GM21515 (cell line): ENCODE measurements around the gene CCN2.
"Not testable (repeated sequence)": the region's sequence is repeated elsewhere in the genome, so short reads cannot be mapped to it uniquely, and the experiment has no call there.

Source experiments
- ATAC-seq: cut with Tn5 transposase; IDR thresholded peaks from one replicate; pipeline ENCODE4 v1.9.1; 2021; ENCODE audit not compliant: unreplicated experiment

CCN2 gene

DNA sequence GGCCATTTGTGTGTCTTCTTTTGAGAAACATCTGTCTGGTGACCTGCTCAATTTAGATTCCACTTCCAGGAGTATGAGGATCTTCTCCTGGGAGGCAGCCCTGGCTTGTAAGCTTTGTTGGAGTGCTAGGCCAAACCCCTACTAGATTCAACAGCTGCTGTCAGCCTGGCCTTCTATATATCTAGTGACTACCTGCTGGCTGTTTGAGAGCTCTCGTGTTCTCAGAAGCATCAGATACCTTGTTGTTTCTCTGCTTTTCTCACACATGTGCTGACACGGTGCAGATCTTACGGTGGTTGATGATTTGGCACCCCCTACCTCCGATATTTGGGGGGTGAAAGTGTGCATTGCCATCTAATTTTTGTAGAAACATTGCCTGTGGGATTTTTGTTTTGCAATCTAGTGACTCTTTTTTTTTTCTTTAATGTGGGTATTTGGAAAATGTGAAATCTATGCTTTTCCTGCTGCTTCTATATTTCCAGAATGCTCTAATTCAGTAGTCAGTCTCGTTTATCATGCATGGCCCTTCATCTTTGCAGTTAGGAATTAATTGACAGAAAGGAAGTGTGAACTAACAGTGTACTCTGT, 4.7 kb downstream of the CCN2 start:
- no peak for ATAC-seq

DNA sequence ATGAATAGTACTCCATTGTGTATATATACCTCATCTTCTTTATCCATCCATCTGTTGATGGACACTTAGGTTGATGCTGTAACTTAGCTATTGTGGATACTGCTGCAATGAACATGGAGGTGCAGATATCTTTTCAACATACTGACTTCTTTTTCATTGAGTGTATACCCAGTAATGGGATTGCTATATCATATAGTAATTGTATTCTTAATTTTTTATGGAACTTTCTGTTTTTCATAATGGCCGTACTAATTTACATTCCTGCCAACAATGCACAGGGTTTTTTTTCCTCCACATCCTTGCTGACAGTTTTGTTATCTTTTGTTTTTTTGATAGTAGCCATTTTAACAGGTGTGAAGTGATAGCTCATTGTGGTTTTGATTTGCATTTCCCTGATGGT, 5.2 kb downstream of the CCN2 start:
- ATAC-seq, result no peak

DNA sequence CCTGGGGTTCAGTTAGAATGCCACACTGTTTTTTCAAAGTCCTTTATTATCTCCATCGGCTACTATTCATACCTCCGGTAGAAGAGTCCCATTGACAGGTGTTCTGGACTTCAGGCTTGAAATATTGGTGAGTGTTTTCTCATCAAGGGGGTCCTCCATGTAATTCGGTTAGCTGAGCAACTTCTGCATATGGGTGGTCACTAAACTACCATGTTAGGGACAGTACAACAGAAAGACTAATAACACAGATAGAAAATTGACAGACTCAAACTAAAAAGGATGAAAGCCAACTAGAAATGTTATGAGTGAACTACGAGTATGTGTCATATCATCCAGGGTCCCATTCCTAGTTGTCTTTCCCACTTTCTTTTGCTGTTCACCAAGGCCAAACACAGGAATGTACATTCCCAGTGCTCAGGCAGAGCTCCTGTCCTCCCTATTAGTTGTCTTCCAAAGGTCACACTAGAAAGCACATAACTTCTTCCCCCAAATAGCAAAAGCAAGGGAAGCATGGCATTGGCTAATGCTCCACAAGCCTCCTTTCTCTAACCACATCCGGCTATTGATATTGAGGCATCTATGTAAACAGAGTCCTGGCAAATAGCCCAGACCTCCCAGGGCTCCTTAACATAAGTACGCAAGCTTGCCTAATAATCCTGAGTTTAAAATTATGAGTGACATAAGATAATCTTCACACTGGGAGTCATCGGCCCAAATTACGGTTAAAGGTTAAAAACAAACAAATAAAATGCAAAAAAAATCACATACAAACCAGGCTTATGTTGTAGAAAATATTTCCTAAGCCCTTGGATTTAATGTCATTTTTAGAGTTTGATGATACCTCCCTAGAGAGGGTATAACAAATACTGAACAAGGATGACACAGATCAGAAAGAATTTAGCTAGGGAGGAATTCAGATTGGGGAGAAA, 13.2 kb downstream of the CCN2 start:
- ATAC-seq, result no peak

DNA sequence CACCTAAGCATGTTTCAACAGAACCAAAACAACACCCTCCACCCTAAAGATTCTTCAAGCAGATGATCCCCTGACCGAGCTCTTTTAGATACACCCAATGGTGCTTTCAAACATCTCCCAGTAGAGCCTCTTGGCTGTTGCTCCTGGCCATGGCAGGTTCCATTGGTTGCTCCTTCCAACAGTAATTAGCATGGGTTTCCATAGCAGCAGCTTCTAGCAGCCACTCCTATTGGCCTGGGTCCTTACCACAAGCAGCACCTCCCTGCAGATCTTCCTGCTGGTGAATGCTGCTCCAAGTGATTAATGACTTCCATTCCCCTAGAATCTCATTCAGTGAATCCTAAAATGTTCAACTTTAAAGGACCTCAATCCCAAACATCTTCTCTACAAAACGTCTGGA, 13.9 kb downstream of the CCN2 start:
- no peak for ATAC-seq

DNA sequence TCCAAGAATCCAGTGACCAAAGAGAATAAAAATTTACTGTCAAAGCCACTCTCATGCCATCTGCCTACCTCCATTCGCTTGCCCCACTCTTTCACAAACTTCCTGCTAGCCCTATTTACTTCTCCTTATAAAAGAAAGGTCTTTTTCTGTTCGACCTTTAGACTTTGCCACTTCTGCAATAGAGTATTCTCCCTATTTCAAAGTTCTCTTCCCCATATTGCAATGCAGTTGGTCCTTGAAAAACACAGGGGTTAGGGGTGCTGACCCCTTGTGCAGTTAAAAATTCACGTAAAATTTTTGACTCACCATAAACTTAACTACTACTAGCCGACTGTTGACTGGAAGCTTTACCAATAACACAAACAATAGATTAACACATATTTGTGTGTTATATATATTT, 15.0 kb downstream of the CCN2 start:
- ATAC-seq, result no peak

DNA sequence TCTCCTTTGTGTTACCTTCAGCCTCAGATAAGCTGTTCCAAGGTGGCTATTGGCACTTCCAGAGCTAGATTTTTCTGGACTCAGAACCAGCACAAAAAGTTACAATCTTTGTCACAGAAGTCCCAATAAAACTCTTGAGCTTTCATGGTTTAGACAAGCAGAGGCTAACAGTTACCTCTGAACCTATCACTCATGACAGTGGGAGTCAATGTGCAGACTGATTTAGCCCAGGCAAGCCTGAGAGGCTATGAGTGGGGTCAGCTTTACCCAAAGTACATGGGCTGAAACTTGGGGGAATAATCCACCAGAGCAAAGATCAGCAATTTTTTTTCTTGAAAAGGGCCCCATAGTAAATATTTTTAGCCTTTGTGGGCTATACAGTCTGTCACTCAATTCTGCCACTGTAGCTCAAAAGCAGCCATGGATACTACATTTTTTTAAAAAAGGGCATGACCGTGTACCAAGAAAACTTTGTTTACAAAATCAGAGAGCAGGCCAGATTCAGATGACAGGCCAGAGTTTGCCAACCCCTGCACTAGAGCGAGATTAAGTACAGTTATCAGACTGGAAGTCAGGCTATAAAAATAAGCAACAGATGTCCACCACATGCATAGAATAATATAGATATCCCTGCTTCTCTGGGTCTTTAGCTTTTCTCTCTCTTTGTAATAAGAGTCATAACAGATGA, 20.0 kb downstream of the CCN2 start:
- ATAC-seq, result no peak

DNA sequence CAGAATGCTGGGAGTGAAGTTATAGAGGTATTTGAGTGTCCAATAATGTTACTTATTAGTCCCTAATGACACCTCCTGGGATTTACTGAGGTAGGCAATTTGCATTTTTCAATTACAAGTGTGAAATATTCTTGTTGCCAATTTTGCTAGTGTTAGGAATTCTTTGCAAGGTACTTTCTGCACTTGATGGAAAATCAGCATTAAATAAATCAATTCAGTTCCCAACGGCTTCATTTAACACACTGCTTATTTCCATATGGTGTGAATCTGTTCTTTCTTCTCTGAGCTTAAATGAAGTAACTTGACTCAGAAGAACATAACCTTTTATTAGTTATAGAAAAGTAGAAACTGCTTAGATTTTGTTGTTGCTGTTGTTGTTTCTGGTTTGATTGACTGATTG, 21.2 kb downstream of the CCN2 start:
- ATAC-seq, result no peak

DNA sequence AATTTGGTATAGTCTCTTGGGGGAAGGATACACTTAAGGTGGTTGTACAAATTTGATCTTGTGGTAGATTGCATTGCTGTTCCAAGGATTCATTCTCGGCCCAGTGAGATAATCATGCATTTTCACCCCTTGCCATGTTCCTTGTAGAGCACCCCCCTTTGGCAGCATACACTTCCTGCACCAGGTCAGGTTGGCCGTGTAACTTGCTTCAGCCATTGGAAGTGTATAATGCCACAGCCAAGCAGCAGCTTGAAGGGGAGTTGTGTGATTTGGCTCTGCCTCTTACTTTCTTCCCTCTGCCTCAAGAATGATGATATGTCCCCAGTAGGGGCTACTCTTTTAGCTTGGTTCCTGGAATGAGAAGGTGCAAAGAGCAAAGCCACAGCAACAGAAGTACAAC, 21.9 kb downstream of the CCN2 start:
- ATAC-seq, result no peak

DNA sequence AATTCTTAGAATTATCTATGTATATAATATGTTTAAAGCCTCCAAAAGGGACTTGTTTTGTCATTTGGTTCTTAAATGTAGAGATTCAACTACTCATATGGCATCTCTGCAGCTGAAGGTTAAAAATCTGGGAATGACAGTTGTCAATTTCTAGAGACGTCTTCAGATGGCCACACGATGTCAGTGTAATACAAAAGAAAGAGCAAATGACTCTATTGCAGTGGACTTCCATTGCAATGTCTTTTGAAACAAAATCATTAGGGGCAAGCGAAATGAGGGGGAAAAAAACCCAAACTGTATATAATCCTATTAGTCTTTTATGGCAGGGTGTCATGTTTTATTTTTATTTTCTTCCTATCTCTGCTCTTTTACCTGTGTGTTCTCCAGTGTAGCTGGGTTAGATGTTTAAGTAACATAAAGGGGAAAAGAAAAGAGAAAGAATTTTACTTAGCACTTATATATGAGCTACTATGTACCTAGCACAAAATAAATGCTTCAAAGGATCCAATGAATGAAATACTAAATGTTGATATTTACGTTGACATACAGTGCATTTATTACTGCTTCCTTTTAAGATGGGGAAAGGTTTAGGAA, 26.2 kb downstream of the CCN2 start:
- no peak for ATAC-seq

DNA sequence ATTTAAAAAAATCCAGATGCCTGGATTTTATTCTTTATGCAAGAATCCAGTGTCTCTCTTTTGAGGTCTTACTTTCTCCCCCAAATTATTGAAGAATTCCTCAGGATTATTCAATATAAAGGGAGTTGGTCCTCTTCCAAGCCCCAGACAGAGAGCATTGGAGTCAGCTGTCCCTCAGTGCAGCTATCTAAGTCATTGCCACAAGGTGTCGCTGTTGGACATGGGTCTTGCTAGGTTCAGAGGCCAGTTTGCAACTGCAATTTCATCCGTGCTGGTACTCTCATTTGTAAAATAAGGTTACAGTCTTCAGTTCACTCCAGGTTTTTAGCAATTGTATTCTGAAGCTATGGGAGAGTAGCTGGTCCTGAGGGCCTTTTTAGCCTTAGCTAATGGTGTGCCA, 27.8 kb downstream of the CCN2 start:
- ATAC-seq, result no peak

DNA sequence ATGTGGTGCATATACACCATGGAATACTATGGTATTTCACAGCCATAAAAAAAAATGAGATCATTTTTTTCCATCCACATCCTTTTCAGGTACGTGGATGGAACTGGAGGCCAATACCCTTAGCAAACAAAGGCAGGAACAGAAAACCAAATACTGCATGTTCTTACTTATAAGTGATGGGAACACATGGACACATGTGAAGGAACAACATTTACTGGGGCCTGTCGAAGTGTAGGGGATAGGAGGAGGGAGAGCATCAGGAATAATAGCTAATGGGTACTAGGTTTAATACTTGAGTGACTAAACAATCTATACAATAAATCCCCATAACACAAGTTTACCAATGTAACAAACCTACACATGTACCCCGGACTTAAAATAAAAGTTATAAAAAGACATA, 30.5 kb downstream of the CCN2 start:
- no peak for ATAC-seq

DNA sequence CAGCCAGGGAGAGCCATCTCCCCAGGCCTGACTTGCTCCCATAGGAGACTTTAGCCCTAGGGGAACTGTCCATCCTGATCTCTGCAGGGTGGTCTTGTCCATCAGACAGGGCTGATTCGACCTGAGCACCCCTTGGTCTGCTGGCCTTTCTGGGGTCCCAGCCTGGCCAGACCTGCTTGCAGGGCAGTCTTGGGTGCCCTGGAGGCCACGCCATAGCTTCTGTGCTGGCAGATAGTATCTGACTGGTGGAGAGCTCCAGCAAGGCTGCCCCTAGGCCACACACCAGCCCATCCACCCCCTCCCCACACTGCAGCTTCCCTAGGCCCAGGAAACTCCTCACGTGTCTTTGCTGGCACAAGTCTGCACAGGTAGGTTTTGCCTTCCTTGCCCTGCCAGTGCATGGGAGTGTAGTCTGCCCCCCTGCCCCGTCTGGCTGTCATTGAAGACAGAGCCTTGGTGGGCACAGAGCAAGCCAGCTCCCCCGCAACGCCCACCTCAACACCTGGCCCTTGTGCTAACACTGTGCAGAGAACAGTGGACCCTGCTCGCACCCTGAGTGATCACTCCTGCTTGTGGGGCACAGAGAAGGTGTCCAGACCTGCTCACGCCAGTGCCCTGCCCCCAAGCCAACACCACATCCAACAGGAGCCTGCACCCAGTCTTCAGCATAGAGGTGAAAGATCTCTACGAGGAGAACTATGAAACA, 32.4 kb downstream of the CCN2 start:
- ATAC-seq, result no peak

DNA sequence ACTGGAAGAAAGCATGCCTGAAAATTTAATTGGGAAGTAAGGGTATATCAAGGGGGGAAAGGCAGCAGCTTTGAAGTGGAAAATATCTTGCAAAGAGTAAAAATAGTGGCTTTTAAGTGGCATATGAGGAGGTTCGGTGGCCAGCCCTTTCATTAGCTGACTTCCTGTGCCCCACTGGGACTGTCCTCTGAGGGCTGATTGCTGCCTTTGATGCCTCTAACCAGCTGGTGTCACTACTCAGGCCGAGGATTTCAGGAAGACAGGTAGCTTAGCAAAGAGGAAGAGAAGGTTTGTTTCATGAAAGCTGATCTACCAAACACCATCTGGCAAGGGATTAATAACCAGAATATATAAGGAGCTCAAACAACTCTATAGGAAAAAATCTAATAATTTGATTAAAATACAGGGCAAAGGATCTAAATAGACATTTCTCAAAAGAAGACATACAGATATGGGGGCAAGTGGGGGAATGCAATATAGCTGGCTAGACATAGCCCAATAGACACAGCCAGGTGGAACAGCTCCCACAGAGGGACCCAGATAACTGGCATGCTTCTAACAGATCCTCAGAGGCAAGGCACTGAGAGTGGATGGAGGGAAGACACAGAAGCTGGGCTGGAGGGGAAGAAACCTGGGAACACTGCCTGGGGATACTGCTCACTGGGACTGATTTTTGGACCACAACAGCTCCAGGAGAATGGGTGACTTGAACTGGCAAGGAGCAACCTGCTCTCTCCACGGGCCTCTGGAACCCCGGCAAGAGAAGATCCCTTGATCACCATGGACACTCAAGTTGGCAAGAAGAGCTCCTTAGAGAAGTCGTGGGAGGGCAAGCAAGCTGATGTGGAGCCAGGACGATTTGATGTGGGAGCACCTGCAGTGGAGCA, 33.2 kb downstream of the CCN2 start:
- no peak for ATAC-seq

DNA sequence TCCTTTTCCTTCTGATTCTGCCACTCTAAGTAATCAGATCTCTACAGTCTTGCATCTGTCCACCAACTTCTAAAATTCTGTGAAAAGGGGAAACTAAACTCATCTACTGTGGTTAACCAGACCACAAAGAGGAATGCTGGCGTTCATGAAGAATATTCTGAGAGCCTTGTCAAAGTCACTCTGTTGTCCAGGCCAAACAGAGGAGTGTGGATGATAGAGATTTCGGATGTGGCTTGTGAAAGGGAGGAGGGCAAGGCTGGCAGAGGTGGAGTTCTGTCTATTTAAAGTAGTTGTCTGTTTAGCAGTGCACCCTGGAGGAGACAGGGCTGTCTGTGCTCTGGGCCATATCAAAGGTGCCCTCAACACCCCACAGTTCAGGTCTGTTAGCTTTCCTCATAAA, 33.9 kb downstream of the CCN2 start:
- ATAC-seq, result no peak

DNA sequence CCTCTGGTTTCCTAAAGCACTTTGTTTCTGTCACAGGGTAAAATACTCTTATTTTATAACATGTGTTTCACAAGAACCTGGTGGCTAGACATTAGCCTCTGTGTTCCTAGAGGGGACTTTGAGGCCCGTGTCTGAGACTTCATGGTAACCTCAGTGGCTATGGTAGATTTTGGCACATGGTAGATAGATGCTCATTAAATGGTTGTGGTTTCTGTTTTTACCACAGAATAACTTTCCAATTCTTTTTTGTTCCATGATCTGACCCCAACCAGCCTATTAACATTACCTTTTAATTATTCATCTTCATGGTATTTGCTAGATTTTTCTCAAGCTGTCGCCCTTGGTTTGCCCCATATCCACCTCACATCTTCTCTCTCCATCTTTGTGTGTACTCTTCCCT, 34.3 kb downstream of the CCN2 start:
- no peak for ATAC-seq

DNA sequence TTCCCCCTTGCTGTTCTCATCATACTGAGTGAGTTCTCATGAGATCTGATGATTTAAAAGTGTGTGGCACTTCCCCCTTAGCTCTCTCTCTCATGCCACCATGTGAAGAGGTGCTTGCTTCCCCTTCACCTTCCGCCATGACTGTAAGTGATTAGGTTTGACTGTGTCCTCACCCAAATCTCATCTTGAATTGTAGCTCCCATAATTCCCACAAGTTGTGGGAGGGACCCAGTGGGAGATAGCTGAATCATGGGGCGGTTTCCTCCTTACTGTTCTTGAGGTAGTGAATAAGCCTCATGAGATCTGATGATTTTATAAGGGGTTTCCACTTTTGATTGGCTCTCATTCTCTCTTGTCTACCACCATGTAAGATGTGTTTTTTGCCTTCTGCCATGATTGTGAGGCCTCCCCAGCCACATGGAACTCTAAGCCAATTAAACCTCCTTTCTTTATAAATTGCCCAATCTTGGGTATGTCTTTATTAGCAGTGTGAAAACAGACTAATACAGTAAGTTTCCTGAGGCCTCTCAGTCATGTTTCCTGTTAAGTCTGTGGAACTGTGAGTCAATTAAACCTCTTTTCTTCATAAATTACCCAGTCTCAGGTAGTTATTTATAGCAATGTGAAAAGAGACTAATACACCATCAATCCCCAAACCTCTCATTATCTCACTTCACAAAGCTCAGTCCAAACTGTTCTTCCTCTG, 34.9 kb downstream of the CCN2 start:
- not testable (repeated sequence) for ATAC-seq

DNA sequence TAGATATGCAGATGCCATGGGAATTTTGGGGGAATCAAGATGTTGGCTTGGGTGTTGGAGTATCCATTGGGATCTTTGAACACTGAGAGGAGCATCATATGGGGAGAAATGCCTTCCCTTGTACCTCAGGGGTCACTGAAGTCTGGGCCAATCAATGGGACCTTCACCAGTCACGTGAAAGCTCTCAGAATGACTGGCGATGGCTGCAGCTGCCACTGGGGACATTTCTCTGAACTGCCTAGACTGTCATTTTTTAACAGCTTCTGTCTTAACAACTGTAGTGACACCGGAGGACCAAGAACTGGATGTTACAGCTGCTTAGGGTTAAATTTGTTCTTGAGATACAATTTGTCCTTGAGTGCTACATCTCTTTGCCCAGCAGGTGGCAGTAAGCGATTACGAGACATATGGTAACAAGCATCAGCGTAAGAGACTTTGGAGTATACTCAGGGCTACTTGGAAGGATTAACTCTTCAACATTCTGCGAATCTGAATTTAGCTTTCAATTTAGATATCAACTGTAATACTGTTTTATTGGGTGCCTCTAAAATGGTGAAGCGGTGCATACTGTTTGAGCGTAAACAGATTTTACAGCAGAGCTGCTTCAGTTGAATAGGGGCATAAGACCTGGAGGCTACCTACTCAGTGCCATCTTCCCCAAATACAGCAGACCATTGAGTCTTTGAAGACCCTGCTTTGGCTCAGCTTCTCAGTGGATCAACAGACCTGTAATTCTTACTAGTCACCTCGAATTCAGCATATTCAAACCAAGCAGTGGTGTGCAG, 36.0 kb downstream of the CCN2 start:
- ATAC-seq, result peak; percentile 90

DNA sequence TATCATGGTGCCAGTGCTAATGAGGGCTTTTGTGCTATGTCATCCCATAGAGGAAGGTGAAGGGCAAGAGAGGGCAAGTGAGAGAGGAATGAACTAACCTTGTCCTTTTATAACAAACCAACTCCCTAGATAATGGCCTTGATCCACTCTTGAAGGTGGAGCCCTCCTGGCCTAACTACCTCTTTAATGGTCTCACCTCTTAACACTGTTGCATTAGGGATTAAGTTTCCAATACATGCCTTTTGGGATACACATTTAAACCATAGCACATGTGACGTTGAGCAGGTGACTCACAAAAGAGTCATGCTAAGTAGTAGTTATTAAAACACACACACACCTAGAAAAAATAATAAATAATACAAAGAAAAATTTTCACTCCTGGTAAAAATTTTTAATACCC, 36.9 kb downstream of the CCN2 start:
- no peak for ATAC-seq

DNA sequence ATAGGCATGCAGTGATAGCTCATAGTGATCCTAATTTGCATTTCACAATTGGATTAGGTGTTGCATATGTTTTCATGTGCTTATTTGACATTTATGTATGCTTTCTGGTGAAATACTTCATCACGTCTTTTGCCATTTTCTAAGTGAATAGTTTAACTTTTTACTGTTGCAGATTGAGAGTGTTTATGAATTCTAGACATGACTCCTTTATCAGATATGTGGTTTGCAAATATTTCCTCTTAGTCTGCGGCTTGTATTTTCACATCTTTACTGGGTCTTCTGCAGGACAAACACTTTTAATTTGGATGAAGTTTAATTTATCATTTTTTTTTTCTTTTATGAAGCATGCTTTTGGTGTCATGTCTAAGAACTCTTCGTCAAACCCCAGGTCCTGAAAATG, 39.2 kb downstream of the CCN2 start:
- ATAC-seq, result no peak
